ENCODE data around the gene ASIC2. TPM values are rescaled to one million over a fixed set of nuclear protein-coding genes. Genes with fewer than 3 reads are reported as not detected.

ASIC2 gene
- polyA plus RNA-seq, 10 donors, result 0.11 to 0.40 (median 0.21) TPM

DNA sequence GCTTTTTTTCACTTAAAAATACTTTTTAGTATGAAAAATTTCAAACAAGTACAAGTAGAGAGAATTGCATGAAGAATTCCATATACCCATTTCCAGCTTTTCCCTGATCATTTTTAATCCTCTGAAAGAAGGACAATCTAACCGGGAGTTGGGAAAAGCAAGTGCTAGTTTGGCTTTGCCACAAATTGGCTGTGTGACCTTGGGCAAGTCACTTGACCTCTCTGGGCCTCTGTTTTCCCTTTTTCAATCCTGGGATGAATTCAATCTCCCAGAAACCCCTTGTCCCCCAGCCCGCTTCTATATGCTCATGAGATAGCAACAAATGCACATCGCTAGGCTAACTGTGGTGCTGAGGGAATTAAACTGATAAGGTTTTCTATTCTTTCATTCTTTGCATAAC lies 49.4 kb downstream of the ASIC2 start:
- no peak for DNase-seq

DNA sequence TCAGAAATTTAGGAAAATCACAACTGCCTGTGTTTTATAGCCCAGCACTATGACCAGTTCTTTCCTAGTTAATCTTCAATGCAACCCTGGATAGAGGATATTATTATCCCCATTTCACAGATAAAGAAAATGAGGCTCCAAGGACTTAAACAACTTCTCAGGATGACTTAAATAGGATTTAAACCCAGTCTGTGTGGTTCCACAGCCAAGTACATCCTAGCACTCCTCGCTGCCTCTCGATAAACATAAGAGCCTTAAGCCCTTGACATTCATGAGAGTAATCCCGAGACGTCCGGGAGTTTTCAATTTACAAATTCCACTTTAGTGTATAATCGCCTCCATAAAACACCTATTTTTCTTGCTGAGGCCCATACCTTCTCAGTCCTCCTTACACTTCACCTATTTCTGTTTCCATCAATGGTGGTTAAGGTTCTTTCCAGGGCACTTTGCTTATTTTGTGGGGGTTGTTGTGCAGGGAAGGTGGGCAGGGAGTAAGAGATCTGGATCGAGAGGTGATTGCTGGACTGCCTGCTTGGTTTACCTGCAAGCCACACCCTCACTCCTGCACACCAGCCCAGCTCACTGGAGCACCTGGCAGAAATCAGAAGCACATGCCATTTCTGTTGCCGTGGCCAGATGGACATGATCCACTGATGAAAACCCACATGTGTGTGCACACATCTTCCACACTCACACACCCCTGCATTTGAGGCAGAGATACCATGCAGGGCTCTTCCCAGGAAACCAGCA lies 50.5 kb downstream of the ASIC2 start:
- no peak for DNase-seq

DNA sequence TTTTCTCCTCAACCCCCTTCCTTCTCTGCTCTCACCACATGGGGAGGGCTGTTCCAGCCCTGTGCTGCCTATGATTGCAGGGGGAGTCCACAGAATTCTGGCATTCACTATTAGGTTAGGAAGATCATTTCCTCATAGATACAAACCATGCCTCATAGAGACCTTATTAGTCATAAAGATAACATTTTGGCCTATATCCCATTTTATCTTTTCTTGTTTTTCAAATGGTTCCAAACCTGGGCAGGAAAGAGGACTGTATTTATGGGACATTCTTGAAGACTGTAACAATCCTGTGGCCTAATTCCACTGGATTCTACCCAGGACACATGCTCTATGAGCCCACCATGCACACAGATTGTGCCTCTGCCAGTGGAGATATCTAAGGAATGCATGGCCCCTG lies 51.7 kb downstream of the ASIC2 start:
- DNase-seq, result peak in 1 of 3 donors; percentile 23

DNA sequence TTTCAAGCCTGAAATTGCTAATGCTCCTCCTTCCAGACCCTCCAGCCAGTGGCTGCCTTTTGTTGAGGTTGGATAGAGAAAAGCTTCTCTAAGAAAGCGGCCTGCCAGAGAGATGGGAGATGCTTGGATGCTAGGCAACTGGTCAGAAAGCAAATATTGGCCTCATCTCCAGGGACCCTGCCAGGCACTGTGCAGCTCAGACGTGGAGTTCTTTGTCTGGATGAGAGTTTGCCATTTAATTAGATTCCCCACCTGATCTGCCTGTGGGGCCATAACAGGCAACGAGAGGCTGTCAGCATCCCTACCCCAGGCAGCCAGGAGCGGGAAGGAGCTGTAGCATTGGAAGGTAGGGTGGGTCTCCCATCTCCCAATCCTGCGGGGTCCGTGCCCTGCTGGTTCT lies 52.7 kb downstream of the ASIC2 start:
- DNase-seq, result no peak

- no peak for DNase-seq
Measured at GRCh38 chr17:33239702-33240101, 53.4 kb downstream of the ASIC2 start.

DNA sequence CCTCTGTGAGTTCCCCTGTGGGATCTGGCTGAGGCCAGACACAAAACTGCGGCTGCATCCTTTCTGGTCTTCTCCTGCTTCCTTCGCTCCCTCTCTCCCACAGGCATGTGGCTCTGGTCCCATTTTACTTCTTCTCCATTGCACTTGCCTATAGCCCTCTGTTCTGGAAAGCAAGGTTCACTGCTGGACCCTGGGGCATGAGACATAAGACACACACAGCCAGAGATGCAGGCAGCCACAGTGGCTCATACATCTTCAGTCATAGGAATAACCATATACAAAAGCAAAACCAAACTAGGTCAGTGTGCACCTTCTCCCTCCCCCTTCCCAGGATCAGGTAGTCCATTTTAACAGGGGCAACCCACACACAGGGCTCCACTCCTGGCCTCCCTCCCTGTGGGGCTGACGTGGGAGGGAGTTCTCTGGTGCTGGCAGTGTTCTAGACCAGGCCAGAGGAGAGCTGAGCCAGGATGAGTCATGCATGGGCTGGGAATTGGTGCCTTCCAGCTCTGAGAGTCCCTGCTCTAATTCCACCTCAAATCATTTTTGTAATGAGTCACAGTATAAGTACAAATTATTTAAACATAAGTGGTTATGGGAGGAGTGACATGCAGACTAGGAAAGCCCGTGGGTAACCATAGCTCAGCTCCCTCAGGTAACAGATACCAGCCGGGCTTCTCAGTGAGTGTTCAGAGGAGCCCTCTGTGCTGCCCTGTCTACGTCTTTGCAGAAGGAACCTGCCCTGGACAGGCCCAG lies 58.0 kb downstream of the ASIC2 start:
- peak; percentile 27 to 79 (median 29) for DNase-seq

- no peak for DNase-seq
Measured at GRCh38 chr17:33234233-33234632, 58.9 kb downstream of the ASIC2 start.

DNA sequence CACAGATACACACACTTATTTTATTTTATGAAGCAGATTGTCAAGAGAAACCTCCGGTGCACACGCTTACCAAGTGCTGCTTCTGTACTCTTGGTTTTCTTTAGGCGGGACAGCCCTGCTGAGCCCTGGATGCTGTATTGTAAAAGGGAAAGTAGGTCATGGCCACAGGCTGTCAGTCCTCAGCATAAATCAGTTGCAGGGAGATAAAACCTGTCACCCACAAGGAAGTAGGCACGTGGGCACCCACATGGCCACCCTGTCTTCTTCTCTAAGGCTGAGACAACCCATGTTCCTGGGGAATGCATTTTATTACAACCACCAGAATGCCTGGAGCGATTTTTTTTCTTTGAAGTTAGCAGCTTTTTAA lies 59.3 kb downstream of the ASIC2 start:
- no peak for DNase-seq

- DNase-seq, result no peak
Measured at GRCh38 chr17:33229499-33229898, 63.6 kb downstream of the ASIC2 start.

GRCh38 chr17:33229028-33229427 lies 64.1 kb downstream of the ASIC2 start:
- no peak for DNase-seq

DNA sequence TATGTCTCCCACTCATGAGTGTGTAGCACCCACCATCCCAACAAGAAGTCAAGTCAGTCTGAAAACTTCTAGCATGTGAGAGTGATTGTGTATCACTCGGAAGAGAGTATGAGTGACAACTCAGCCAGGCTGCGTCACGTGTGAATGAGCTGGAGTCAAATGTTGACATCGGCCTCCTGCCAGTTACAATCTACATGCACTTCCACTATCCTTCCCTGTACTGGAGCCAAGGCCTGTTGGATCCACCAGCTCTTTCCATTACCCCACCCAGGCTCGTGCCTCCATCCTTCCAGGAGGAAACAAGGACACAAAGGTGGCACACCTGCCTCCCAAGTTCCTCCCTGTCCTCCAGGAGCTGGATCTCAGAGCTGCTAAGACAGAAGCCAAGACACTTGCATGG lies 64.5 kb downstream of the ASIC2 start:
- no peak for DNase-seq

- no peak for DNase-seq
Measured at GRCh38 chr17:33227911-33228310, 65.2 kb downstream of the ASIC2 start.

- DNase-seq, result no peak
Measured at GRCh38 chr17:33225994-33226393, 67.1 kb downstream of the ASIC2 start.

GRCh38 chr17:33225509-33225908 lies 67.6 kb downstream of the ASIC2 start:
- no peak for DNase-seq

GRCh38 chr17:33220036-33220435 lies 73.1 kb downstream of the ASIC2 start:
- peak in 2 of 3 donors; percentile 24 to 57 for DNase-seq

GRCh38 chr17:33218698-33219601 lies 74.1 kb downstream of the ASIC2 start:
- no peak for DNase-seq

DNA sequence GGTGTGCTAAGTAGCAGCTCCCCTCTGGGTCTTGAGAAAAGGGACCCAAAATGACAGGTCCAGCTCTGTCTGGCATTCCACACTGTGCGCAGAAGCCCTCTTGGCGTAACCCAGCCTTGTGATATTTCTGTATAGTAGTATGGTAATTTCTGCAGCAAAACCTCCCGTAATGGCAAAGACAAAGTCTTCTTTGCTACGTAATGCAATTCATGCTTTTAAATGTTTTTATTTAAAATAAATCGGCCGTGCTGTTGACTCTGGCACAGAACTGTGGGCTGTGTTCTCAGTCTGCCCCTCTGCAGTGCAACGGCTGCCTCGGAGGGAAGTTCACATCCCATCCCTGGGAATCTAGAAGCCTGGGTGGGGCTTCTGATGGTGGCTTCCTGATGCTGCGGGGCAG lies 75.2 kb downstream of the ASIC2 start:
- no peak for DNase-seq

DNA sequence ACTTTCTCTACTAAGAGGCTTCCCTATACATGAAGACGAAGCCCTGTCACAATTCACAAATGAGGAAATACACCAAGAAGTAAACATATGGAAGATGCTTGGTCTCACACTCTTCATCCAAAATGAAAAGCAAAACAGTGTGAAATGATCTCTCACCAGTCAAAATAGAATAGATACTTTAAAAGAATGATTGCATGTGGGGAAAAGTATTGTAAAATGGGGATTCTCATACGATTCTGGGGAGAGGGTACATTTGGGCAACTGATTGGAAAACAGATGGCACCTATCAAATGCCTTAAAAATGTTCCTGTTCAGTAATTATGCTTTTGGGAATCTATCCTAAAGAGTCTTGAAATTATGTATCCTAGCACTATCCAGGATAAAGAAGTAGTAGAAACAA lies 78.1 kb downstream of the ASIC2 start:
- no peak for DNase-seq

- no peak for DNase-seq
Measured at GRCh38 chr17:33210285-33210684, 82.8 kb downstream of the ASIC2 start.

DNA sequence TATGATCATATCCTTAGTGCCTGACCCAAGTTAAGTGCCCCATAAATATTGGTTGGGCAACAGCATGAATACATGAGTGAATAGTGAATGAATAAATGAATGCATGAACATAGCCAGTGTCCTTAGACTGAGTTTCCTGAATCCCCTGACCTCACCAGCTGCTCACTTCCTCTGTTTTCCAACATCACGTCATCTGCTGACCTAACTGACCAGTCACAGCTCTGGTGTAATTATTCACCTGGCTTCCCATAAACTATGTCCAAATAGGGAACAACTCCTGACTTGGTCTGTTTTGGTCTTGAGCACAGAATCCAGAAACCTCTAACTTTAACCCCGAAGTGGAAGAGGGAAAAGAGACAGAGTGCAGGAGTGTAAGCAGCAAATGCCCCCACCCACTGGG lies 83.4 kb downstream of the ASIC2 start:
- no peak for DNase-seq

- no peak for DNase-seq
Measured at GRCh38 chr17:33207231-33207630, 85.9 kb downstream of the ASIC2 start.

DNA sequence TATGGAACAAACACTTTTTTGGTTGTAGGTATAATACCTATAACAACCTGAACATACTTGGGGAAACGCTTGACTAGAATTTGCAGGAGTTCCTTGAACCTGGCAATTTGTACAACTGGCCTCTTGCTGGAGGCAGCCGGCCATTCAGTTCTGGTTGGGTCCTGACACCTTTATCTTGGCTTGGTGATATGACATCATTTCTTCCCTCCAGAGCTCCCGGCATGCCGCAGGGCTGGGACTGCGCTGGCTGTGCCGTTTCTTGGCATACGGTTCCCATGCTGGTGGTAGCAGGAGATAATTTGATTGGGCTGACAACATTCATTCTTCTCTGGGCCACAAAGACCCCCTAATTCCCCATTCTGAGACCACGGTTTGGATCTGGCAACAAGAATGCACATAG lies 87.5 kb downstream of the ASIC2 start:
- DNase-seq, result no peak

All from muscle of back (tissue), 11 donors.